Peyer's patch (tissue), 4 donors: ENCODE results near the gene TNS3. TPM values are rescaled to one million over a fixed set of nuclear protein-coding genes. Genes with fewer than 3 reads are reported as not detected.

Experiments used
- DNase-seq, 3 donors: peaks; one replicate each; pipeline ENCODE4 v3.0.0-alpha.2; 2017 to 2019
- H3K27ac ChIP-seq, 4 donors: fragments of 200-600 bp; sonication (generic); one replicate each; pipeline ENCODE4 v1.5.1; 2016 to 2019
- H3K27me3 ChIP-seq, 2 donors: fragments of 200-600 bp; sonication (generic); one replicate each; pipeline ENCODE4 v1.5.1; 2019
- H3K36me3 ChIP-seq, 3 donors: fragments of 200-600 bp; sonication (generic); one replicate each; pipeline ENCODE4 v1.5.1; 2016 to 2019
- H3K4me1 ChIP-seq, 4 donors: fragments of 200-600 bp; sonication (generic); one replicate each; pipeline ENCODE4 v1.5.1; 2016 to 2019
- H3K4me3 ChIP-seq, 4 donors: fragments of 200-600 bp; sonication (generic); 1 replicate in 3 of 4; 2 replicates in 1 of 4; pipeline ENCODE4 v1.5.1; 2016 to 2019; ENCODE audit warnings: mild to moderate bottlenecking in 1 of 4
- H3K9me3 ChIP-seq, 4 donors: fragments of 200-600 bp; sonication (generic); one replicate each; pipeline ENCODE4 v1.5.1; 2016 to 2019; ENCODE audit warnings: mild to moderate bottlenecking in 1 of 4
- CTCF ChIP-seq, 6 experiments: fragments of 450-650 bp in 4 of 6; fragments of 200-600 bp in 2 of 6; sonication (generic) in 1 of 6; IDR thresholded peaks; one replicate each; pipeline ENCODE4 v1.5.1; 2017 to 2019; ENCODE audit warnings: antibody characterized with exemption in 6 of 6, mild to moderate bottlenecking in 3 of 6, moderate library complexity in 1 of 6
- POLR2A ChIP-seq, 2 donors: fragments of 450-650 bp; IDR thresholded peaks; one replicate each; pipeline ENCODE4 v1.5.1; 2017; ENCODE audit warnings: antibody characterized with exemption in 2 of 2, mild to moderate bottlenecking in 2 of 2, moderate library complexity in 2 of 2
- total RNA-seq, 4 donors: library from RNA; depleted of rRNA; stranded (reverse); fragments of >200 nt; gene quantifications; one replicate each; pipeline ENCODE4 v1.1.0, GENCODE V29; 2016

TNS3 gene
- total RNA-seq, 4 donors from 2014 or later: 79.5 to 157 (median 112) TPM

GRCh38 chr7:47424523-47424922 lies 157.4 kb downstream of the TNS3 start:
- no peak overlapping the region for H3K27ac ChIP-seq
- peaks cover 0 to 67% (median 0%) of the 10 kb centered on the region in 3 donors for H3K36me3 ChIP-seq
- no peaks in the 10 kb centered on the region for H3K4me1 ChIP-seq
- H3K4me3 ChIP-seq: no peak overlapping the region
- H3K9me3 ChIP-seq: no peaks in the 10 kb centered on the region
- no peaks in the 10 kb centered on the region for H3K27me3 ChIP-seq
- DNase-seq: peak in 1 of 3 donors; percentile 29
- TF ChIP-seq POLR2A (IDR thresholded peaks at IDR 0.05) (no peak), CTCF (IDR thresholded peaks at IDR 0.05) (no peak)

GRCh38 chr7:47423196-47423595 lies 158.7 kb downstream of the TNS3 start:
- Histone ChIP-seq H3K27me3 (no peaks in the 10 kb centered on the region), H3K9me3 (no peaks in the 10 kb centered on the region), H3K27ac (no peak overlapping the region), H3K4me1 (no peaks in the 10 kb centered on the region), H3K36me3 (peaks cover 0 to 73% (median 0%) of the 10 kb centered on the region in 3 donors), H3K4me3 (no peak overlapping the region)
- peak in 1 of 3 donors; percentile 13 for DNase-seq
- no peak for TF ChIP-seq POLR2A (IDR thresholded peaks at IDR 0.05)
- TF ChIP-seq CTCF (IDR thresholded peaks at IDR 0.05): no peak

DNA sequence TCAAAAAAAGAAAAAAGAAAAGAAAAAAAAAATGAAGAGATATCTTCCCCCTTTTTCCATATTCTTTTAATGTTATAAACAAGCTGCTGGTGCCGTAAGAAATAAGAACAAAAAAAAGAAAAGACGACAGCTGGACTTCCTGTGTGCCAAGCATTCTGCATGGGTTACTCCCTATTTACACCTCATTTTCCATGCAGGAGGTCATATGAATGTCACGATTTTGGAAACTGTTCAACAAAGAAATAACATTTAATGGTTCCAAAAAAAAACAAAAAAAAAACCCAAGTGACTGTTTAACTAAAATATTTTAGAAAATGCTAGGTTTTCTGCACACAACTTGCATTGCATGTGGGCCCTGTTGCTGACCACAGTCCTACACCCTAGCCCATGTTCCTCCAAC lies 159.3 kb downstream of the TNS3 start:
- Histone ChIP-seq H3K4me1 (no peaks in the 10 kb centered on the region), H3K4me3 (no peak overlapping the region), H3K36me3 (peaks cover 0 to 68% (median 0%) of the 10 kb centered on the region in 3 donors), H3K9me3 (no peaks in the 10 kb centered on the region), H3K27me3 (no peaks in the 10 kb centered on the region), H3K27ac (no peak overlapping the region)
- TF ChIP-seq POLR2A (IDR thresholded peaks at IDR 0.05) (no peak), CTCF (IDR thresholded peaks at IDR 0.05) (no peak)
- DNase-seq: peak in 1 of 3 donors; percentile 13

GRCh38 chr7:47421456-47421855 lies 160.5 kb downstream of the TNS3 start:
- Histone ChIP-seq H3K36me3 (peaks cover 0 to 61% (median 0%) of the 10 kb centered on the region in 3 donors), H3K4me1 (no peaks in the 10 kb centered on the region), H3K27ac (no peak overlapping the region), H3K9me3 (no peaks in the 10 kb centered on the region), H3K27me3 (no peaks in the 10 kb centered on the region), H3K4me3 (no peak overlapping the region)
- DNase-seq: peak in 1 of 3 donors; percentile 13
- TF ChIP-seq CTCF (IDR thresholded peaks at IDR 0.05) (no peak), POLR2A (IDR thresholded peaks at IDR 0.05) (no peak)

DNA sequence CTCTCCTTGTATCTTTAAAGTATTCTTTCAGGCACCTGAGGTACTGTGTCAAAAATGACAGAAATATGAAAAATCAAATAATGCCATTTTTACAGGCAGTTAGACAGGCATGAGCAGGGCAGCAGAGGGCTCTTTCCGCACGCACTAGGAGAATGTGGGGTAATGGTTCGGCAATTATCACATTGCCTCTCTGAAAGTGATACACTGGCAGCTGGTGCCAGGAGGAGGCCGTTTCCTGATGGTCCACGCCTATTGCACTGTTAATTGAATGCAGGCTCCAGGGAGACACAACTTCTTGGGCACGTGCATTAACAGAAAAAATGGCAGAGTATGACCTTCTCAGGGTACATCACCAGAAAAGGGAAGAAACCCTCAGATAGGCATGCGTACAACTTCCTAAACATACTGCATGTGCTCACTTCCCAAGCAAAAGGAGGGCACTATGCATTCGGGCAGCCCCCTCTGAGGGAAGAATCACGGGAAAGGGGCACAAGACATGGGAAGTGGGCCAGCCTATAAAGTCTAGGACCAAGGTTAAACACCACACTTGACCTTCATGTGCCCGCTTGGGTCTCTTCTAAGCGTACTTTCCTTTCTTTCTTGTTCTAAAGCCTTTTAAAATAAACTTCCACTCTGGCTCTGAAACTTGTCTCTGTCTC lies 161.7 kb downstream of the TNS3 start:
- Histone ChIP-seq H3K9me3 (no peaks in the 10 kb centered on the region), H3K36me3 (peaks cover 0 to 61% (median 0%) of the 10 kb centered on the region in 3 donors), H3K4me3 (no peak overlapping the region), H3K27ac (no peak overlapping the region), H3K4me1 (no peaks in the 10 kb centered on the region), H3K27me3 (no peaks in the 10 kb centered on the region)
- TF ChIP-seq CTCF (IDR thresholded peaks at IDR 0.05) (no peak), POLR2A (IDR thresholded peaks at IDR 0.05) (no peak)
- DNase-seq: no peak
